ENCODE data around the gene TBCK.

Gene TBCK

DNA sequence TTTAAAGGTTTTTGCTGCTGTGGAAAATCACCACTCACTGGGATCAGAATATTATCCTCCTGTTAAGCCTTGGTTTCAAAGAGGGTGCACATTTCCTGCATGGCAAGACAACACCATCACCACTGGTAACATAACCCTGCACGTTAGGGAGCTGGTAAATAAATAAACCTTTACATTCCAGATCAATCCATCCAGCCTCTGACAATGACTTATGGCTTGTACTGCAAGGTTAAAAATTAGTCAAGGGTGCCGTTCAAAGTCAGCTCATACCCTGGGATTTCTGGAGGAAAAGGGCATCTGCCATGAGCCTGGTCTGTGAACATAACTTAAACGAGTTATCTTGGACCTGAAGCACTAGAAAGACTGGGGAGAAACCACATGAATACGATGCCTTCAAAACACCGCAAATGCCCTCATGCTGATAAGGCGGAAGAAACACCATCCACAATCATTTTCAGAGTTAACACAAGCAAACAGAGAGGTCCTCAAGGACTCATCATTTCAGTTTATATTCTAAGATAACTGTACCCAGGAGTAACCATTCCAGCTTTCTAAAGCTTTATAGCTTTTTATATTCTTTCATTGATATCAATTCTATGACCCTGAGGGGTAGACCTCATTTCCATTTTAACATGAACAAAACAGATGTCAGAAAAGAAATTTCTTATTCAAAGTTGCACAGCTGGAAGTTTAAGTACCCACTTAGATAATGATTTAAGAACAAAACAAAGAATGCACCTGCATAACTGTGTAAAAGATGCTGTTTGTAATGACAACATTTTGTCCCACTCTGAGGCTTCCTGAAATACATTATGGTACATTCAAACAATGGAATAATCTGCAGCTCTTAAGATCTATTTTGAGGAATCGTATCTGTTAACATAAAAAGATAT lies 317.6 kb downstream of the TBCK start:
- no peak for DNase-seq (ENCODE audit: low spot score)
- in situ Hi-C loops (cut with MboI; ENCODE audit: low pct_unique_long_range_greater_than_20kb, low sequenced_read_pairs, unreplicated experiment), result no loop called here
- TF ChIP-seq, protein P1, sequence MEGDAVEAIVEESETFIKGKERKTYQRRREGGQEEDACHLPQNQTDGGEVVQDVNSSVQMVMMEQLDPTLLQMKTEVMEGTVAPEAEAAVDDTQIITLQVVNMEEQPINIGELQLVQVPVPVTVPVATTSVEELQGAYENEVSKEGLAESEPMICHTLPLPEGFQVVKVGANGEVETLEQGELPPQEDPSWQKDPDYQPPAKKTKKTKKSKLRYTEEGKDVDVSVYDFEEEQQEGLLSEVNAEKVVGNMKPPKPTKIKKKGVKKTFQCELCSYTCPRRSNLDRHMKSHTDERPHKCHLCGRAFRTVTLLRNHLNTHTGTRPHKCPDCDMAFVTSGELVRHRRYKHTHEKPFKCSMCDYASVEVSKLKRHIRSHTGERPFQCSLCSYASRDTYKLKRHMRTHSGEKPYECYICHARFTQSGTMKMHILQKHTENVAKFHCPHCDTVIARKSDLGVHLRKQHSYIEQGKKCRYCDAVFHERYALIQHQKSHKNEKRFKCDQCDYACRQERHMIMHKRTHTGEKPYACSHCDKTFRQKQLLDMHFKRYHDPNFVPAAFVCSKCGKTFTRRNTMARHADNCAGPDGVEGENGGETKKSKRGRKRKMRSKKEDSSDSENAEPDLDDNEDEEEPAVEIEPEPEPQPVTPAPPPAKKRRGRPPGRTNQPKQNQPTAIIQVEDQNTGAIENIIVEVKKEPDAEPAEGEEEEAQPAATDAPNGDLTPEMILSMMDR (IDR thresholded peaks at IDR 0.05; ENCODE audit: extremely low read depth, insufficient read depth, missing control alignments), result no peak

DNA sequence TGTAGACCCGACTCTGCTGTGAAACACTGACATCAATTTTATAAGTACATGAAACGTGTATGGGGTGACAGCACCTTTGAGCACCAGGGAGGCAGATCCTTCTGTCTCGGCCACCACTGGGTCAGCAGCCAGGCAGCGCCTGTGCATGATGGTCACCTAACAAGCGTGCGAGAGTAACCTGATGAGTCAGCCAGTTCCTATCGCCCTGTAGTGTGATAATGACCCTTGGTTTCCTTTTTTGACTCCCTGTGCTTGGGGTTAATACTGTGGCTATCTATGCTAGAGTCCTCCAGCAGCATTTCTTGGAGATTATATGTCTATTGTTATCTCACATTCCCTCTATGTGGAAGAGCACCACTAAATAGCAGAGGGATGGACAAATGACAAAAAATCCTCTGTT lies 319.2 kb downstream of the TBCK start:
- no peak for DNase-seq (ENCODE audit: low spot score)
- TF ChIP-seq, protein P1 (IDR thresholded peaks at IDR 0.05; ENCODE audit: extremely low read depth, insufficient read depth, missing control alignments), result no peak
- in situ Hi-C loops (cut with MboI; ENCODE audit: low pct_unique_long_range_greater_than_20kb, low sequenced_read_pairs, unreplicated experiment), result no loop called here

DNA sequence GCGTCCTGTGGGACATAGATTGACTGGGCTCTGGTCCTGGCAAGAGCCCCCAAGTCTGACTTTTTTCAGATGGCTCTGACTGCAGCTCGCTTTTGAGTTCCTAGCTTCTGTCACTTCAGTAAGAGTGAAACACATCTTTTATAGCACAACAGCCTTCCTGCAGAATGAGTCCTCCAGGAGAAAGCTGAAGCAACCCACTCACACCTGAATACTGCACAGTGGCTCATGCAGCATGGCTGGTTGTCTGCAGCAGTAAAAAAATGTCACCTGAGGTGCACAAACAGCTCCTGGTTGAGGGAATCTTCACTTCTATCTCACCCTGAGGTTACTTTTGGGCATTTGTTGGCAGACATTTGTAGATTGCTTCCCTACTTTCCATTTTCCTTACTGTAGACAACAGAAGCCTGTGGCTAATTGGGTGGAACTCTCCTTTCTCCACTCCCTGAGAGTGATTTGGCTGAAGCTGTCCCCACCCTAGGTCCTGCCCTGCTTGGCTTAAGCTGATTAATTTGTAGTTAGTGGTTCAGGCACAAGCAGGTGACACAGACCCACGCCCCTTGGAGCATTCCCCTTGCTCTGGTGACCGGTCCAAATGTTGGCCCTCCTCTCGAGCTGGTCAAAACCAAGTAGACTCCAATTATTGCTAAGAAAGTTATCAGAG lies 321.0 kb downstream of the TBCK start:
- in situ Hi-C loops (cut with MboI; ENCODE audit: low pct_unique_long_range_greater_than_20kb, low sequenced_read_pairs, unreplicated experiment), result no loop called here
- DNase-seq (ENCODE audit: low spot score), result no peak
- TF ChIP-seq, protein P1 (IDR thresholded peaks at IDR 0.05; ENCODE audit: extremely low read depth, insufficient read depth, missing control alignments), result no peak

DNA sequence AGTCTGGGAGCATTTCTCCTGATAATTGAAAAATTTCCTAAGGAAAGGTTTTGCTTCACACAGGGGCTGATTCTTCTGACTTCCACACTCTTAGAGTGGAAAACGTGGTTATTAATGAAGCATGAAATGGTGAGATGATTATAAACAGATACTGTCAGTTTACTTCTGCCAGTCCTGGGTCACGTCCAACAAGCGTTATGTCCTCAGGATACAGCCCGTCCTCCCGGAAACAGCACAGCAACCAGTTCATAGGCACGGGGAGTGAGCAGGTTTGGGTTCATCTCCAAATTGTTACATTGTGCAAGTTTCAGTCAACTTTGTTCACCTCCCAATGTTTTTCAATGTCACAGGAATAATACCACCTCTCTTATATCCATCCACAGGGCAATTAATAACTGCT lies 321.9 kb downstream of the TBCK start:
- in situ Hi-C loops (cut with MboI; ENCODE audit: low pct_unique_long_range_greater_than_20kb, low sequenced_read_pairs, unreplicated experiment), result no loop called here
- TF ChIP-seq, protein P1 (IDR thresholded peaks at IDR 0.05; ENCODE audit: extremely low read depth, insufficient read depth, missing control alignments), result no peak
- DNase-seq (ENCODE audit: low spot score), result no peak

DNA sequence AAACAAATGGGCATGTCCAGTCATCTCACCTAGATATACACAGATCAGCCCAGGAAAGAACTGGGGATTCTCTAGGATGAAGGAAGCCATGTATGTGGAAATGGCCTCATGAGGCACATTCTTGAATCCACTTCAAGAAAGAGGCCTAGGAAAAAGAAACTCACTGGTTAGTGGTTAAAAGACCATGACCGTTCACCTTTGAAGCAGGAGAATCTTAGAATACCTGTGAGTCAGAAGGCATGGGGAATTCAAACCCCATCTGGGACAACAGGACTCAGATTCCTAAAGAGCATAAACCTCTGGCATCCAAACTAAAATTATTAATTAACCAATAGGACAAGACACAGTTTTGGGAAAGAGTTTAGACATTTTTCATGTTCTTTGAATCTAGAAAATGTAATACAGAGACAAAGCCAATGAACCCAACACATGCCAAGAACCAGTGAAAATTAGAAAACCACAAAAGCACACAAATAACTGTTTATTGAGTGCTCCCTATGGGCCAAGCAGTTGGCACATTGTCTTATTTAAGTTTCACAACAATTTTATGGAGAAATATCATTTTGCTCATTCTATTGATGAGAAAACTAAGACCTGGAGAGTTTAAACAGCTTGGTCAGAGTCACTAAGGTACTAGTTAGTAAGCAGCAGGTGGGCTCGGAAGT lies 323.2 kb downstream of the TBCK start:
- in situ Hi-C loops (cut with MboI; ENCODE audit: low pct_unique_long_range_greater_than_20kb, low sequenced_read_pairs, unreplicated experiment), result no loop called here
- TF ChIP-seq, protein P1 (IDR thresholded peaks at IDR 0.05; ENCODE audit: extremely low read depth, insufficient read depth, missing control alignments), result no peak
- no peak for DNase-seq (ENCODE audit: low spot score)

DNA sequence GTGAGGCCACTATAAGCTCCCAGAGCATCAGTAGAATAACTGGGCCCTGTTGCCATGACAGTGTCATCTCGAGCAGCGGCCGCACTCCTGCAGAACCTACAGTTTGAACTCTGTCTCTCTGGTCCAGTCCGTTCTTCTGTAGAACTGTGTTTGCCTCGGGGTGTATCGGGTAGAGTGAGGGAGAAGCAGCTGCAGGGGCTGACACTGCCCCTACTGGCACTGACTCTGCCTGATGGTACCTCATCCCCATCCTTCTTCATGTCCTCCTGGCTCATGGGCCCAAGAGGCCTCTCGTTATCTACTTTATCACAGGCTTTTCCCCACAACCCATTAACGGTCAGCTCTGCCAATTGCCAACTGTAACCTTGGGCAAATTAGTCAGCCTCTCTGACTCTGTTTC lies 324.3 kb downstream of the TBCK start:
- in situ Hi-C loops (cut with MboI; ENCODE audit: low pct_unique_long_range_greater_than_20kb, low sequenced_read_pairs, unreplicated experiment), result no loop called here
- TF ChIP-seq, protein P1 (IDR thresholded peaks at IDR 0.05; ENCODE audit: extremely low read depth, insufficient read depth, missing control alignments), result no peak
- no peak for DNase-seq (ENCODE audit: low spot score)
